HepG2 (cell line): ENCODE data around the gene FOXA3. TPM values are rescaled to one million over a fixed set of nuclear protein-coding genes. Genes with fewer than 3 reads are reported as not detected.
A peak's percentile ranks its signal among the peaks of the same experiment; 100 is the strongest.

Source experiments
- ARNT2 ChIP-seq: sonication (generic); formaldehyde crosslinking; IDR thresholded peaks from 2 replicates; pipeline ENCODE4 v1.8.0; 2022; ENCODE audit warnings: mild to moderate bottlenecking, low read depth, missing genetic modification reagents, moderate library complexity
- CEBPB ChIP-seq: IDR thresholded peaks from 2 replicates; pipeline ENCODE4 v1.6.1; 2011; ENCODE audit warnings: low read depth, low read length, improper control_type of control experiment, borderline replicate concordance
- DNMT3B ChIP-seq: conservative IDR thresholded peaks from 2 replicates; pipeline ENCODE4 v1.6.1; 2016; ENCODE audit warnings: missing biosample characterization, control low read depth
- HDAC2 ChIP-seq: sonication (generic); formaldehyde crosslinking; IDR thresholded peaks from 2 replicates; pipeline ENCODE4 v1.4.0; 2020; ENCODE audit warnings: missing genetic modification reagents
- HOXD1 ChIP-seq: sonication (generic); formaldehyde crosslinking; IDR thresholded peaks from 2 replicates; pipeline ENCODE4 v1.5.0; 2020; ENCODE audit warnings: missing genetic modification reagents
- IKZF1 ChIP-seq: fragments of 450-650 bp; IDR thresholded peaks from 2 replicates; pipeline ENCODE4 v1.7.1; 2016
- KDM1A ChIP-seq: IDR thresholded peaks from 2 replicates; pipeline ENCODE4 v1.6.1; 2016; ENCODE audit warnings: missing compliant biosample characterization
- KLF6 ChIP-seq: IDR thresholded peaks from 2 replicates; pipeline ENCODE4 v1.8.0; 2016; ENCODE audit warnings: missing biosample characterization, missing genetic modification reagents
- NBN ChIP-seq: fragments of 450-650 bp; conservative IDR thresholded peaks from 2 replicates; pipeline ENCODE4 v1.6.1; 2017
- NCOA1 ChIP-seq: sonication (generic); formaldehyde crosslinking; IDR thresholded peaks from 2 replicates; pipeline ENCODE4 v1.9.0; 2021; ENCODE audit warnings: missing genetic modification reagents
- NFIB ChIP-seq: sonication (generic); formaldehyde crosslinking; IDR thresholded peaks from 2 replicates; pipeline ENCODE4 v1.9.0; 2021; ENCODE audit warnings: missing genetic modification reagents, mild to moderate bottlenecking, borderline replicate concordance
- POLR2G ChIP-seq: fragments of 200-400 bp; formaldehyde crosslinking; IDR thresholded peaks from 2 replicates; pipeline ENCODE4 v1.6.1; 2018; ENCODE audit warnings: mild to moderate bottlenecking, low read depth, low read length, moderate library complexity
- RFX3 ChIP-seq: IDR thresholded peaks from 2 replicates; pipeline ENCODE4 v1.6.1; 2016; ENCODE audit warnings: missing biosample characterization, missing genetic modification reagents
- SALL2 ChIP-seq: sonication (generic); formaldehyde crosslinking; IDR thresholded peaks from 2 replicates; pipeline ENCODE4 v1.8.1; 2023; ENCODE audit warnings: mild to moderate bottlenecking, missing genetic modification reagents, inconsistent platforms
- STAG1 ChIP-seq: sonication (generic); formaldehyde crosslinking; IDR thresholded peaks from 2 replicates; pipeline ENCODE4 v1.4.0; 2020; ENCODE audit warnings: missing genetic modification reagents
- TP53 ChIP-seq: sonication (generic); formaldehyde crosslinking; conservative IDR thresholded peaks from 2 replicates; pipeline ENCODE4 v1.4.0; 2020; ENCODE audit warnings: missing genetic modification reagents
- YEATS4 ChIP-seq: sonication (generic); formaldehyde crosslinking; IDR thresholded peaks from 2 replicates; pipeline ENCODE4 v1.4.0; 2020; ENCODE audit warnings: missing genetic modification reagents, borderline replicate concordance
- ZIK1 ChIP-seq: sonication (generic); formaldehyde crosslinking; IDR thresholded peaks from 2 replicates; pipeline ENCODE4 v1.5.0; 2020; ENCODE audit warnings: mild to moderate bottlenecking, low read depth, missing genetic modification reagents, borderline replicate concordance
- ZMYM4 ChIP-seq: sonication (generic); formaldehyde crosslinking; IDR thresholded peaks from 2 replicates; pipeline ENCODE4 v1.8.1; 2023; ENCODE audit warnings: mild to moderate bottlenecking, missing genetic modification reagents
- ZNF121 ChIP-seq: sonication (generic); formaldehyde crosslinking; IDR thresholded peaks from 2 replicates; pipeline ENCODE4 v1.5.0; 2020; ENCODE audit warnings: mild to moderate bottlenecking, missing genetic modification reagents
- ZNF451 ChIP-seq: sonication (generic); formaldehyde crosslinking; IDR thresholded peaks from 2 replicates; pipeline ENCODE4 v1.5.0; 2020; ENCODE audit warnings: mild to moderate bottlenecking, missing genetic modification reagents
- ZNF737 ChIP-seq: sonication (generic); formaldehyde crosslinking; IDR thresholded peaks from 2 replicates; pipeline ENCODE4 v1.5.0; 2020; ENCODE audit warnings: missing genetic modification reagents, mild to moderate bottlenecking, borderline replicate concordance
- polyA plus RNA-seq, 8 experiments: library from polyadenylated mRNA; depleted of rRNA in 3 of 8; stranded (reverse) in 7 of 8; unstranded in 1 of 8; fragments of >200 nt; fragmentation: Illumina TruSeq in 4 of 8; extraction: Trizol in 4 of 8; gene quantifications; 2 replicates each; pipeline versions ENCODE4 v1.2.1 to v1.2.3, GENCODE V29; 2011 to 2016; ENCODE audit warnings: low read depth in 4 of 8, missing spikeins in 1 of 8, mixed read lengths in 1 of 8; ENCODE audit not compliant: insufficient read depth in 1 of 8
- total RNA-seq, 5 experiments: library from RNA; depleted of rRNA; stranded (reverse); fragments of >200 nt; fragmentation: Illumina TruSeq; extraction: Trizol; gene quantifications; 2 replicates each; pipeline ENCODE4 v1.2.3, GENCODE V29; 2016; ENCODE audit warnings: low read depth in 1 of 5

Gene FOXA3
- total and polyA plus RNA-seq, 2 of the 13 experiments (the other 11 are each of a cell fraction or from before 2014, with no cell fraction given), result 29.8 to 47.6 TPM

DNA sequence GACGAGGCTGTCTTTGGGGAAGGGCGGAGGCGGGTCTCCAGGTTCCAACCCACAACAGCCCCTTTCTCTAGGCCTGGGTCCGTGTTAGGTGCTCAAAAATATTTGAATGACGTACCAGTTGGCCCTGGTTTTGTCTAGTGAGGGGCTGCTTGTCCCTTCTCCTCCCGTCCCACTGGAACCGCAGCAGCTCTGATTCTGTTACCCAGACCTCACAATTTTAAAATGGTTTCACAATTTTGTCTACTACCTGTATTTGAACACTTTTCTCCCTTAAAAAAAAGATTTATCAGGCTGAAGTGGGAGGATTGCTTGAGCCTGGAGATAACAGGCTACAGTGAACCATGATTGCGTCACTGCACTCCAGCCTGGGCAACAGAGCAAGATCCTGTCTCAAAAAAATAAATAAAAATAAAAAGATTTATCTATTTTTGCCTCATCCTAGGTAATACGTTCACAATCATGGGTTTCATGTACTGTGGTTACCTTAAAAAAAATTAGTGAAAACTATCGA, 23.1 kb downstream of the FOXA3 start (continued):
- TF ChIP-seq NCOA1 (CRISPR knock-in tag) (no peak), DNMT3B (no peak), HOXD1 (CRISPR knock-in tag) (no peak), SALL2 (CRISPR knock-in tag) (no peak), YEATS4 (CRISPR knock-in tag) (peak; percentile 2; the same call in 1 of the 2 replicates), NFIB (no peak), KLF6 (no peak), POLR2G (no peak), RFX3 (no peak), ZNF121 (peak; percentile 98), CEBPB (peak; percentile 67), ARNT2 (peak; percentile 3; the same call in 1 of the 2 replicates), TP53 (CRISPR knock-in tag) (no peak), HDAC2 (no peak), ZIK1 (CRISPR knock-in tag) (no peak), ZMYM4 (CRISPR knock-in tag) (no peak), KDM1A (CRISPR knock-in tag) (peak; percentile 32; the same call in 1 of the 2 replicates), NBN (no peak), IKZF1 (no peak), STAG1 (CRISPR knock-in tag) (no peak), ZNF451 (0 out of 2 replicates have a peak, but pooled peaks have one; percentile 26), ZNF737 (CRISPR knock-in tag) (no peak)
